ENCODE results near the gene MUCL1. TPM values are rescaled to one million over a fixed set of nuclear protein-coding genes. Genes with fewer than 3 reads are reported as not detected.

Gene MUCL1
- total RNA-seq, 1 experiment from 2014 or later = not detected

- TF ChIP-seq CTCF (IDR thresholded peaks at IDR 0.05; ENCODE audit: unreplicated experiment) = no peak
- BruUV-seq (replicated peaks) = no TSS peak
- DNase-seq (ENCODE audit: unreplicated experiment) = no peak
- Mint-ChIP-seq H3K27me3 (ENCODE audit: insufficient read depth, unreplicated experiment) (peaks cover 43% of the 10 kb centered on the region), H3K9me3 (ENCODE audit: unreplicated experiment) (no peaks in the 10 kb centered on the region), H3K27ac (ENCODE audit: low read depth, unreplicated experiment) (no peak overlapping the region), H3K4me1 (ENCODE audit: insufficient read depth, unreplicated experiment) (no peaks in the 10 kb centered on the region), H3K4me3 (ENCODE audit: unreplicated experiment) (no peak overlapping the region), H3K36me3 (ENCODE audit: insufficient read depth, unreplicated experiment) (no peaks in the 10 kb centered on the region)
- intact Hi-C loops (cut with micrococcal nuclease) = no loop called here
- ChIA-PET CTCF (no interaction called here), POLR2A (no interaction called here)
These were observed 24.1 kb upstream of the MUCL1 start for GRCh38 chr12:54830199-54830598.

GRCh38 chr12:54831631-54832030 lies 22.7 kb upstream of the MUCL1 start:
- H3K9me3 Mint-ChIP-seq (ENCODE audit: unreplicated experiment) = no peaks in the 10 kb centered on the region
- DNase-seq (ENCODE audit: unreplicated experiment) = no peak
- no peaks in the 10 kb centered on the region for H3K4me1 Mint-ChIP-seq (ENCODE audit: insufficient read depth, unreplicated experiment)
- peaks cover 58% of the 10 kb centered on the region for H3K27me3 Mint-ChIP-seq (ENCODE audit: insufficient read depth, unreplicated experiment)
- no peak for TF ChIP-seq CTCF (IDR thresholded peaks at IDR 0.05; ENCODE audit: unreplicated experiment)
- no peak overlapping the region for H3K4me3 Mint-ChIP-seq (ENCODE audit: unreplicated experiment)
- intact Hi-C loops (cut with micrococcal nuclease) = no loop called here
- CTCF ChIA-PET = no interaction called here
- H3K27ac Mint-ChIP-seq (ENCODE audit: low read depth, unreplicated experiment) = no peak overlapping the region
- H3K36me3 Mint-ChIP-seq (ENCODE audit: insufficient read depth, unreplicated experiment) = no peaks in the 10 kb centered on the region
- BruUV-seq (replicated peaks) = no TSS peak
- POLR2A ChIA-PET = no interaction called here

- Mint-ChIP-seq H3K27me3 (ENCODE audit: insufficient read depth, unreplicated experiment) (peaks cover 48% of the 10 kb centered on the region), H3K36me3 (ENCODE audit: insufficient read depth, unreplicated experiment) (no peaks in the 10 kb centered on the region), H3K4me3 (ENCODE audit: unreplicated experiment) (no peak overlapping the region), H3K9me3 (ENCODE audit: unreplicated experiment) (no peaks in the 10 kb centered on the region), H3K27ac (ENCODE audit: low read depth, unreplicated experiment) (no peak overlapping the region), H3K4me1 (ENCODE audit: insufficient read depth, unreplicated experiment) (no peaks in the 10 kb centered on the region)
- no peak for TF ChIP-seq CTCF (IDR thresholded peaks at IDR 0.05; ENCODE audit: unreplicated experiment)
- CTCF ChIA-PET = interaction anchor here (0.6 to 1.9 kb wide), 3 partner anchors 14 to 196 kb away, joined by 3 to 7 read pairs (median 3); partner anchors contain the start of gene MUCL1
- POLR2A ChIA-PET = no interaction called here
- intact Hi-C loops (cut with micrococcal nuclease) = no loop called here
- DNase-seq (ENCODE audit: unreplicated experiment) = peak; percentile 5
- no TSS peak for BruUV-seq (replicated peaks)
These were observed 14.0 kb upstream of the MUCL1 start for GRCh38 chr12:54840244-54840865.

- intact Hi-C loops (cut with micrococcal nuclease) = no loop called here
- no TSS peak for BruUV-seq (replicated peaks)
- H3K27ac Mint-ChIP-seq (ENCODE audit: low read depth, unreplicated experiment) = no peak overlapping the region
- ChIA-PET POLR2A (no interaction called here), CTCF (interaction anchor here (0.7 to 5.0 kb wide), 4 partner anchors 9 to 108 kb away, joined by 3 to 111 read pairs (median 22); no protein-coding TSS in a partner anchor)
- TF ChIP-seq CTCF (IDR thresholded peaks at IDR 0.05; ENCODE audit: unreplicated experiment) = no peak
- H3K4me1 Mint-ChIP-seq (ENCODE audit: insufficient read depth, unreplicated experiment) = no peaks in the 10 kb centered on the region
- no peaks in the 10 kb centered on the region for H3K36me3 Mint-ChIP-seq (ENCODE audit: insufficient read depth, unreplicated experiment)
- no peak for DNase-seq (ENCODE audit: unreplicated experiment)
- H3K9me3 Mint-ChIP-seq (ENCODE audit: unreplicated experiment) = no peaks in the 10 kb centered on the region
- H3K27me3 Mint-ChIP-seq (ENCODE audit: insufficient read depth, unreplicated experiment) = peaks cover 11% of the 10 kb centered on the region
- H3K4me3 Mint-ChIP-seq (ENCODE audit: unreplicated experiment) = no peak overlapping the region
These were observed 3.1 kb downstream of the MUCL1 start for GRCh38 chr12:54857406-54857805.

Measured in MCF 10A (cell line).